Stimulated activated CD8-positive, alpha-beta memory T cell treated with anti-CD3 and anti-CD28 coated beads, Interleukin-12 subunit alpha, Interleukin-12 subunit beta, amount 100 ng/mL, for 1 hour (primary cell): Measurements from ENCODE around the gene ORM2.
"Not testable (repeated sequence)": the region's sequence is repeated elsewhere in the genome, so short reads cannot be mapped to it uniquely, and the experiment has no call there.

ENCODE experiments used
- DNase-seq: peaks from one replicate; pipeline ENCODE4 v3.0.0-alpha.2; 2020; ENCODE audit warnings: low read depth

Gene ORM2

DNA sequence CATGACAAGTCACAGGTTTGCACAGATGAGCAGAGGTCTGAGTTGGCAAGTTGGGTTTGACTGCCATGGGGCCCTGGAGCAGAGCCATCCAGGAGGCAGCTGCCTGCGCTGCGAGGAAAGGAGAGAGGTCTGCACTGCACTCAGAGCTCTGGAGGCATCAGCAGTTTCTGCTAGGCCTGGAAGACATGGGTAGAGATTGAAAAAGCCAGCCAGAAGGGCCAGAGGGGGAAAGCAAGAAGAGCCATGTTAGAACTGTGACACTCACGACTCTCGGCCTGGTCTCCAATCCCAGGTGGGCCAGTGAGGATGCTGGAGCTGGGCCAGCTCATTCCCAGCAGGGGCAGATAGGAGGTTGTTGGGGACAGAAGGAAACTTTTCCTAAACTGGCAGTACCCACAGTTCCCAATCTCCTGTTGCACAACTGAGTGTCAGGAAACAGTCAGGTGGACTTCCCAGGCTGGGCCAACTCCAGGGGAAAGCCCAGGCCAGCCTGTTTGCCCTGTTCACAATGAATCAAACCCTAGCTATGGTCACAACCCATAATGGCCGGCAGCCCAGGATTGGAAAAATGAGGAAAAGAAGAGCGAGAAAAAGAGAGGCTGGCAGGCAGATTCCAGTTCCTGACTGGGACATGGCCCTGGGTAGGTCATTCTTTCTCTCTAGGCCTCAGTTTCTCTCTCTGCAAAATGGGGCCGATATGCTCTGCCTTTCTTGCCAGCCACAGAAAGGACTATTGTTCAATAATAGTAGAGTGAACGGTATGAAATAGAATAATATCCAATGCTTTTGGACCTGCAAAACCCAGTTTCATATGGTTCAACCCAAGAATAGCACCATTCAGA, 14.6 kb upstream of the ORM2 start:
- DNase-seq = no peak

DNA sequence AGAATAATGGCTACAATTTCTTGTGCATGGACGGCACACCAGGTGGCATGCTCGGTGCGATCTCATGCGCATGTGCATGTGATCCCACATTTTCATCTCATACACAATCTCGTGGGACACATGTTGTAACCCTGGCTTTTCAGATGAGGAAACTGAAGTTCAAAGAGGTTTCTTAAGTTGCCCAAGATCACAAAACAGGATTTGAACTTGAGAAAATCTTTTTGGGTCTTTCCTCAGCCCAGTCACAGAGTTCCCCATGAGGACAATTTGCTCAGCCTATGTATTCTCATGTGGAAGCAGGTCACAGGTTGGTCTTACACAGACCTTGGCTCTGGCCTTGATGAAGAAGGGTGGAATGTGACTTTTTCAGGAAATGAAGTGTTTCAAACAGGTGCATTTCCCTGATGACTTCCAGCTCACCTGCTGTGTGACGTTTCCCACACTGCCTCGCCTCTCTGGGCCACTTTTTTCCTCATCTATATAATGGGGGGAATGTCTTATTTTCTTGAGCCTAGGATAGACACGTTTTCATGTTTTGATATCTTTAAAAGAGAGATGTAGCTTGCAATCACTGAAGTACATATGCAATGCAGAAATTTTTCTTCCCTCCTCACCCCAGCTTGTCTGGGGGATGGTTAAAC, 13.8 kb upstream of the ORM2 start:
- DNase-seq = no peak

- DNase-seq = no peak
Observed at GRCh38 chr9:114316605-114317230, 13.0 kb upstream of the ORM2 start.

- no peak for DNase-seq
Observed at GRCh38 chr9:114317665-114318357, 11.9 kb upstream of the ORM2 start.

DNA sequence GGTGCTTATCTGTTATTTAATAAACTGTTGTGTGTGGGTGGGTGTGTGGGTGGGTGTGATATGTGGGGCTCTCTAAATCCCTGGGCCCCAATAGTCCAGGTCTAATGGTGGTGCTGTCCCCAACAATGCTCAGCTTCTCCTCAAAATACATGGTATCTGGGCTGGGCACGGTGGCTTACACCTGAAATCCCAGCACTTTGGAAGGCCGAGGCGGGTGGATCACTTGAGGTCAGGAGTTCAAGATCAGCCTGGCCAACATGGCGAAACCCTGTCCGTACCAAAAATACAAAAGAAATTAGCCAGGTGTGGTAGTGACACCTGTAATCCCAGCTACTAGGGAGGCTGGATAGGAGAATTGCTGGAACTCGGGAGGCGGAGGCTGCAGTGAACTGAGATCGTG, 11.3 kb upstream of the ORM2 start:
- no peak for DNase-seq

DNA sequence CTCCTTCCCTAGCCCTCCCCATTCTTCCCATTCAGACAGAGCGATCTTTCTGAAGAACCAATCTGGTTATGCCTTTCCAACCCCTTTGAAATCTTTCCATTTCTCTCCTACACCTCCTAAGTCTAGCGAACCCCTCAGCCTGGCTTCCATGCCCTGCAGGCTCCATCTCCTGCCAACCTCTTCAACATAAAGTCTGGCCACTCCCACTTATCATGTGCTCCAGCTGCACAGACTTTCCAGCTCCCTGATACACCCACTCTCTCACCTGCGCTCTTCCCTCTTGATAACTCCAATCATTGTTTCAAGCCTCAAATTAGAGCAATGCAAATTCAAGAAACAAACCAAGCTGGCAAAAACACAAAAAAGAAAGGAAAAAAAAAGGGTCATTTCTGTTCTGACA, 10.5 kb upstream of the ORM2 start:
- no peak for DNase-seq

DNA sequence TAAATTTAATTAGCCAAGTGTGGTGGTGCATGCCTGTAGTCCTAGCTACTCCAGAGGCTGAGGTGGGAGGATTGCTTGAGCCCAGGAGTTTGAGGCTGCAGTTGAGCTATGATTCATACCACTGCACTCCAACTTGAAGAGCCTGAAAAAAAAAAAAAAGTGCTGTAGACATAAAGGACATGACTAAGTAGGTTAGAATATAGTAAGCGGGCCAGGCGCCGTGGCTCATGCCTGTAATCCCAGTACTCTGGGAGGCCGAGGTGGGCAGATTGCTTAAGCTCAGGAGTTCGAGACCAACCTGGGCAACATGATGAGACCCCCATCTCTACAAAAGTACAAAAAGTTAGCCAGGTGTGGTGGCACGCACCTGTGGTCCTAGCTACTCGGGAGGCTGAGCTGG, 9.0 kb upstream of the ORM2 start:
- DNase-seq = not testable (repeated sequence)

DNA sequence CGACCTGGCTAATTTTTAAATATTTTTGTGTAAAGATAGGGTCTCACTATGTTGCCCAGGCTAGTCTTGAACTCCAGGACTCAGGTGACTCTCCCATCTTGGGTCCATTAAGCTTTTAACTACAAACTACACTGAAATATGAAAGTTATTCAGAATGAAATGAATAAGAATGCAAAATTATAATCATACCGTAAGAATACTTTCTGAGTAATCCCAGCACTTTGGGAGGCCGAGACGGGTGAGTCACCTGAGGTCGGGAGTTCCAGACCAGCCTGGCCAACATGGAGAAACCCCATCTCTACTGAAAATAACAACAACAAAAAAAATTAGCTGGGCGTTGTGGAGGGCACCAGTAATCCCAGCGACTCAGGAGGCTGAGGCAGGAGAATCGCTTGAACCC, 7.9 kb upstream of the ORM2 start:
- no peak for DNase-seq

DNA sequence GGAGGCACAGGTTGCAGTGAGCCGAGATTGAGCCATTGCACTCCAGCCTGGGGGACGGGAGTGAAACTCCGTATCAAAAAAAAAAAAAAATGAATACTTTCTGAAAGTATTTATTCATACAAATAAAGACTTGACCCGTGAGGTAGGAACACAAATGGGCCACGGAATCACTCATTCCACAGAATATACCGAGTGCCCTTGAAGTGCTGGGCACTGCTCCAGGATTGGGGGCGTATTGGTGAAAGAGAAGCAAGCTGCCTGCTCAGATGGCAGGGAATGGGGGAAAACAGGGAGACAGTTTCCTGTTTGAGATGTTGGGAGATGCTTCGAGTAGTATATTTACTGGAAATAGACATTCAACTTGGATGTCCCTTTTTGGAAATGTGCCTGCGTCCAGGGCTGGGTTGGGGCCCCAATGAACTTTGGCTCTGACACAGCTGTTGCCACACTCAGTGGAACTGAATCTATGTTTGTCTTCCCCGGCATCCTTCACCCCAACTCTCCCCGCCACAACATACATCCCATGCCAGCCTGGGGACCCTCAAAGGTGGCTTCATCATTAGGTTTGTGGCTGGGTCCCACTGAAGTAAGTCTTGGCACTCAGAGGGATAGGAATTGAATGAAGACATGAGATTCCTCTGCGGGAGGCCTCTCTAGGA, 7.4 kb upstream of the ORM2 start:
- DNase-seq = not testable (repeated sequence)

GRCh38 chr9:114322831-114323531, 6.7 kb upstream of the ORM2 start, which contains the start of gene ORM1:
Gene ORM1, plus strand, starts transcription at chr9:114323098. Its CDS starts 36 bp downstream, at chr9:114323134.
- not testable (repeated sequence) for DNase-seq

DNA sequence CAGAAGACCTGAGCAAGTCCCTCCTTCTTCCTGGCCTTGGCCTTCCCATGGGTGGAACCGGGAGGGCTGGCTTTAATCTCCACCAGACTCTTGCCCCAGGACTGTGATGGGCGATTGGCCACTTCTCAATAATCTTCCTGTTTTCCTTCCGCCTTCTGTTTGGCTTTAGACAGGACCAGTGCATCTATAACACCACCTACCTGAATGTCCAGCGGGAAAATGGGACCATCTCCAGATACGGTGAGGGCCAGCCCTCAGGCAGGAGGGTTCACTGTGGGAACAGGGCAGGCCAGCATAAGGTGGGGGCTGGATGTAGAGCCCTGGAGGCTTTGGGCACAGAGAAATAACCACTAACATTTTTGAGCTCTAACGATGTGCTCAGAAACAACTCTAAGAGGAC, 5.8 kb upstream of the ORM2 start:
- DNase-seq = not testable (repeated sequence)

GRCh38 chr9:114324492-114324891, 5.2 kb upstream of the ORM2 start:
- DNase-seq = no peak

DNA sequence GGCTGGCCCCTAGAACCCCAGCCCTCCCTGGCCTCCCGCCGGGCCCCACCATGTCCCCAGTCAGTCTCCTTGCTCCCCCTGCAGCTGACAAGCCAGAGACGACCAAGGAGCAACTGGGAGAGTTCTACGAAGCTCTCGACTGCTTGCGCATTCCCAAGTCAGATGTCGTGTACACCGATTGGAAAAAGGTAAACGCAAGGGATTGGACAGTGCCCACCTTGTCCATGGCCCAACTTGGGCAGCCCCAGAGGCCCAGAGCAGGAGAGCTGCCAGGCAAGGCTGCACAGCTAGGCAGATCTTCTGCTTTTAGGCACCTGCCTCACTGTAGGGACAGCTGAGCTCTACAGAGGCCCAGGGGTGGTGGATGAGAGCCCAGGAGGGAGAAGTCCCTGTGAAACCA, 4.7 kb upstream of the ORM2 start:
- DNase-seq = not testable (repeated sequence)

DNA sequence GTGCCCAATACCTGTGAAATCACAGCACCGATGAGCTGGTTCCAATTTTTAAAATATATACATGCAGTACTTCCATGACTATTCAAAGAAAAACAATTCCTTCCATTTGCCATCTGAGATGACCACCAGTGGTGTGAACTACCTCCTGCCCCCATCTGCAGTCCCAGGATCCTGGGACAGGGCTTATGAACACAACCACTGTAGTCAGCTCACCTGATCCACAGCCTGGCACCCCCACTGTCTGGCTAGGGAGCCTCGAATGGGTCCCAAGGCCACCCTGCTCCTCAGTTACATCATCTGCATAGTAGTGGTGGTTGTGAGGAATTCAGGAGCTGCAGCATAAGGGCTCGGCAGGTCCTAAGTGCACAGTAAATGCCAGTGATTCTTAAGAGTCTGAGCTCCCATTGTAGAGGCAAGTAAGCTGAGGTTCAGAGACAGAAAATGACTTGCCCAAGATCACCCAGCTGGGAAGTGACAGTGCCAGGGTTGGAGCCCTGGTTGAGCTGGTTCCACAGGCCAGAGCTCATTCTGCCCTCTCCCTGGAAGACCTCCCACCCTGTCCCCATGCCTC, 3.9 kb upstream of the ORM2 start:
- DNase-seq = not testable (repeated sequence)

- DNase-seq = no peak
Observed at GRCh38 chr9:114327749-114328148, 1.9 kb upstream of the ORM2 start.

DNA sequence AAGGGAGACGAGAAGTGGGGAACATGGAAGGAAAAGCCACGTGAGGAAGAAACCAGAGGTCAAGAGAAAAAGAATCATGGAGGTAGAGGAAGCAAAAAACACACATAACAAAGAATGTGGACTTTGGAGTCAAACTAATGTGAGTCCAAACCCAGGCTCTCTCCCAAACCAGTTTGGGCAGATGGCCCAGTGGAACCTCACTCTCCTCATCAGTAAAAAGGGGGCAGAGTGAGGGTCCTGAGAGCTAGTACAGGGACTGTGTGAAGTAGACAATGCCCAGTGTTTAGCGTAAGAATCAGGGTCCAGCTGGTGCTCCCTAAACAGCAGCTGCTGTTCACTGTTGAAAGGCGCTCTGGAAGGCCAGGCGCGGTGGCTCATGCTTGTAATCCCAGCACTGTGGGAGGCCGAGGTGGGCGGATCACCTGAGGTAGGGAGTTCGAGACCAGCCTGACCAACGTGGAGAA, 1.3 kb upstream of the ORM2 start:
- DNase-seq = not testable (repeated sequence)

DNA sequence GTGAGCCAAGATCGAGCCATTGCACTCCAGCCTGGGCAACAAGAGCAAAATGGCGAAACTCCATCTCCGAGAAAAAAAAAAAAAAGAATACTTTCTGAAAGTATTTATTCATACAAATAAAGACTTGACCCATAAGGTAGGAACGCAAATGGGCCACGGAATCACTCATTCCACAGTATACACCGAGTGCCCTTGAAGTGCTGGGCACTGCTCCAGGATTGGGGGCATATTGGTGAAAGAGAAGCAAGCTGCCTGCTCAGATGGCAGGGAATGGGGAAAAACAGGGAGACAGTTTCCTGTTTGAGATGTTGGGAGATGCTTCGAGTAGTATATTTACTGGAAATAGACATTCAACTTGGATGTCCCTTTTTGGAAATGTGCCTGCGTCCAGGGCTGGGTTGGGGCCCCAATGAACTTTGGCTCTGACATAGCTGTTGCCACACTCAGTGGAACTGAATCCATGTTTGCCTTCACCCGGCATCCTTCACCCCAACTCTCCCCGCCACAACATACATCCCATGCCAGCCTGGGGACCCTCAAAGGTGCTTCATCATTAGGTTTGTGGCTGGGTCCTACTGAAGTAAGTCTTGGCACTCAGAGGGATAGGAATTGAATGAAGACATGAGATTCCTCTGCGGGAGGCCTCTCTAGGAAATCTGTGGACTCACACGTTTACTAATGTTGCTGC, 588 bp upstream of the ORM2 start:
- DNase-seq = not testable (repeated sequence)

- DNase-seq = no peak
Observed at GRCh38 chr9:114330636-114331035, 967 bp downstream of the ORM2 start.

- DNase-seq = not testable (repeated sequence)
Observed at GRCh38 chr9:114331229-114332195, 1.8 kb downstream of the ORM2 start.
